ENCODE measurements around the gene S100A7A.

S100A7A gene

DNA sequence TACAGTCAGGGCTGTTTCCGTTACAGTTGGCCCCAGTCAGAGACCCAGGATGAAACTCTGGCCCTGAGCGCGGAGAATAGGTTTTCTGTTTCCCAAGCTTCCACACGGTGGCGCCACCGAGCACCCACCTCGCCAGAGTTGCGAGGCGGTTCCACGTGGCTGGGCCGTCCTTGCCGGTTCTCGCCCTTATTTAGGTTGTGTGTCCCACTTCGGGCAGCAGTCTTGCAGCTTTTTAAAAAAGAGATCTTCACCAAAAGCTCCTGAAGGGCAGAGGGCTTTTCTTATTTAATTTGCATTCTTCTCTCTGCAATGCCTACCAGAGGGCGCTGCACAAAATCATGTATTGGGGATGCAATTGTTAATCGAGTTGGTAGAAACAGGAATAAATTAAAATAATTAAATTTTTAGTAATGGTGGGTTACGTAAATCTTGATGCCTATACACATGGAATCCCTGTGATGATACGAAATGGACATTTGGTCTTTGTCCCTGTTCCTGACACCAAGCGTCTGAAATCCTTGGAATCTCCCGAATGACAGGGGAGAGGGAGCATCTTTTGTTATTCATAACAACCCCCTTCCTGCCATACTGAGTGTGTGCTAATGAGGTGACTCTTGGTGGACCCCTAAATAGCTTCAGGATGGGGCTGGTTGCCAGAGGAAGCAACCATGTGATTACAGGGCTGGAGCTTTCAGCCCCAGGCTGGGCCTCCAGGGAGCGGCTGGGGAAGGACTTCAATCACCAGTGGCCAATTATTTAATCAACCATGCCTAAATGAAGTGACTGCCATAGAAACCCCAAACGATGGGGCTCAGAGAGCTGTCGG, 49.7 kb downstream of the S100A7A start:
- DNase-seq: no peak

- DNase-seq: no peak
These were observed 50.6 kb downstream of the S100A7A start for GRCh38 chr1:153466908-153467307.

- no peak for DNase-seq
These were observed 54.4 kb downstream of the S100A7A start for GRCh38 chr1:153470707-153471106.
